B cell (primary cell): Measurements from ENCODE around the gene SHH. TPM values are rescaled to one million over a fixed set of nuclear protein-coding genes. Genes with fewer than 3 reads are reported as not detected.

ENCODE experiments used
- ATAC-seq: fragments of 200-7000 bp; cut with Tn5 transposase; one replicate; pipeline ENCODE4 v1.10.0; 2021; ENCODE audit warnings: low read depth, mild to moderate bottlenecking, moderate number of reproducible peaks, moderate library complexity
- CTCF ChIA-PET: fragments of 350-600 bp; sonication (Branson Sonifier 250); formaldehyde crosslinking; loops from one replicate; lab custom pipeline; 2021; ENCODE audit warnings: antibody characterized with exemption, inconsistent platforms; lab: Charles Lee
- POLR2A ChIA-PET: fragments of 350-600 bp; sonication (Branson Sonifier 250); formaldehyde crosslinking; loops from one replicate; lab custom pipeline; 2021; ENCODE audit warnings: antibody characterized with exemption; lab: Charles Lee
- DNase-seq: peaks from one replicate; pipeline ENCODE4 v3.0.0; 2013
- H2AFZ ChIP-seq: 2 replicates; pipeline ENCODE4 v1.6.1; 2012; ENCODE audit warnings: mild to moderate bottlenecking, low read depth, low read length; ENCODE audit not compliant: insufficient read depth, poor library complexity, severe bottlenecking
- H3K27ac ChIP-seq, 2 donors: 1 replicate in 1 of 2; 2 replicates in 1 of 2; pipeline ENCODE4 v1.5.1; 2012 to 2013; ENCODE audit warnings: low read length in 2 of 2, mild to moderate bottlenecking in 2 of 2, moderate library complexity in 1 of 2
- H3K27me3 ChIP-seq, 4 experiments: fragments of 200-600 bp in 1 of 4; sonication (generic) in 1 of 4; replicated peaks in 1 of 4; 1 replicate in 2 of 4; 2 replicates in 2 of 4; pipeline versions ENCODE4 v1.6.1 to v1.7.0; 2013 to 2016; ENCODE audit warnings: low read length in 3 of 4, mild to moderate bottlenecking in 2 of 4, mixed read lengths in 1 of 4, moderate library complexity in 1 of 4; ENCODE audit not compliant: insufficient read depth in 4 of 4, control insufficient read depth in 3 of 4; ENCODE audit errors: control extremely low read depth in 1 of 4
- H3K36me3 ChIP-seq, 2 experiments: replicated peaks in 1 of 2; 1 replicate in 1 of 2; 2 replicates in 1 of 2; pipeline versions ENCODE4 v1.6.1 to v1.7.1; 2013; ENCODE audit warnings: low read length in 1 of 2; ENCODE audit not compliant: insufficient read depth in 2 of 2, control insufficient read depth in 1 of 2; ENCODE audit errors: control extremely low read depth in 1 of 2, extremely low read depth in 1 of 2
- H3K4me1 ChIP-seq, 2 donors: fragments of 200-600 bp in 1 of 2; sonication (generic) in 1 of 2; 1 replicate in 1 of 2; 2 replicates in 1 of 2; pipeline versions ENCODE4 v1.5.1 to v1.6.1; 2013 to 2017; ENCODE audit warnings: low read length in 2 of 2; ENCODE audit not compliant: control insufficient read depth in 2 of 2, insufficient read depth in 2 of 2
- H3K4me2 ChIP-seq: replicated peaks from 2 replicates; pipeline ENCODE3; 2012; ENCODE audit warnings: mild to moderate bottlenecking, low read depth, low read length; ENCODE audit not compliant: poor library complexity, severe bottlenecking
- H3K4me3 ChIP-seq, 5 experiments: fragments of 200-600 bp in 1 of 5; sonication (generic) in 1 of 5; 1 replicate in 3 of 5; 2 replicates in 2 of 5; pipeline versions ENCODE4 v1.5.1 to v1.7.0; 2011 to 2016; ENCODE audit warnings: low read length in 4 of 5, mild to moderate bottlenecking in 4 of 5, low read depth in 2 of 5, control low read depth in 1 of 5, moderate library complexity in 1 of 5; ENCODE audit not compliant: insufficient read depth in 1 of 5; ENCODE audit errors: control extremely low read depth in 1 of 5, extremely low read depth in 1 of 5
- H3K79me2 ChIP-seq: fragments of 200-600 bp; sonication (generic); one replicate; pipeline ENCODE4 v1.6.0; 2016; ENCODE audit warnings: low read length; ENCODE audit not compliant: control insufficient read depth, insufficient read depth
- H3K9ac ChIP-seq: fragments of 200-600 bp; sonication (generic); 2 replicates; pipeline ENCODE4 v1.6.1; 2017; ENCODE audit warnings: mild to moderate bottlenecking, low read length, moderate library complexity
- H3K9me3 ChIP-seq, 3 donors: one replicate each; pipeline versions ENCODE4 v1.6.1 to v1.7.1; 2013; ENCODE audit warnings: low read length in 2 of 3; ENCODE audit not compliant: control insufficient read depth in 2 of 3, insufficient read depth in 1 of 3; ENCODE audit errors: control extremely low read depth in 1 of 3
- H4K20me1 ChIP-seq: 2 replicates; pipeline ENCODE4 v1.6.0; 2012; ENCODE audit warnings: mild to moderate bottlenecking, low read length; ENCODE audit not compliant: insufficient read depth, control insufficient read depth, poor library complexity, severe bottlenecking
- H3K27ac Mint-ChIP-seq: one replicate; pipeline ENCODE4 v1.8.0; 2021; ENCODE audit warnings: mixed read lengths
- H3K27me3 Mint-ChIP-seq: one replicate; pipeline ENCODE4 v1.8.0; 2021; ENCODE audit warnings: mixed read lengths
- H3K4me1 Mint-ChIP-seq: one replicate; pipeline ENCODE4 v1.8.0; 2021; ENCODE audit warnings: mixed read lengths
- H3K4me3 Mint-ChIP-seq: one replicate; pipeline ENCODE4 v1.8.0; 2021; ENCODE audit warnings: mixed read lengths
- H3K9me3 Mint-ChIP-seq: one replicate; pipeline ENCODE4 v1.8.0; 2022; ENCODE audit warnings: mixed read lengths; ENCODE audit not compliant: insufficient read depth
- EZH2 ChIP-seq: IDR thresholded peaks from 2 replicates; pipeline ENCODE4 v1.6.1; 2012; ENCODE audit warnings: borderline replicate concordance, low read depth, mild to moderate bottlenecking, moderate library complexity, low read length; ENCODE audit not compliant: insufficient read depth, poor library complexity, severe bottlenecking
- WGBS: methylation state at CpG from one replicate; pipeline ENCODE4 v1.1.5; 2013; ENCODE audit warnings: missing lambda C conversion rate; ENCODE audit not compliant: insufficient coverage; 5-methylcytosine and 5-hydroxymethylcytosine counted together
- intact Hi-C: fragments of 100-400 bp; cut with micrococcal nuclease; formaldehyde crosslinking; loops from one replicate; pipeline ENCODE4 v1.10.0; 2022
- polyA plus RNA-seq: library from polyadenylated mRNA; depleted of rRNA; stranded (reverse); fragments of >200 nt; gene quantifications from 2 replicates; pipeline ENCODE4 v1.2.3, GENCODE V29; 2012
- total RNA-seq, 2 donors: library from RNA; stranded (reverse); fragments of 120-200 nt in 1 of 2; gene quantifications; 1 replicate in 1 of 2; 2 replicates in 1 of 2; pipeline versions ENCODE4 v1.2.3 to v1.2.4, GENCODE V29; 2013 to 2022
- TF ChIP-seq, protein P1 (sequence below): fragments of 200-600 bp; IDR thresholded peaks from one replicate; pipeline ENCODE4 v1.8.0; 2022; ENCODE audit warnings: antibody characterized with exemption, mild to moderate bottlenecking

SHH gene
- total and polyA plus RNA-seq, 2 donors (not counting 1 experiment from before 2014, with no cell fraction given): not detected

DNA sequence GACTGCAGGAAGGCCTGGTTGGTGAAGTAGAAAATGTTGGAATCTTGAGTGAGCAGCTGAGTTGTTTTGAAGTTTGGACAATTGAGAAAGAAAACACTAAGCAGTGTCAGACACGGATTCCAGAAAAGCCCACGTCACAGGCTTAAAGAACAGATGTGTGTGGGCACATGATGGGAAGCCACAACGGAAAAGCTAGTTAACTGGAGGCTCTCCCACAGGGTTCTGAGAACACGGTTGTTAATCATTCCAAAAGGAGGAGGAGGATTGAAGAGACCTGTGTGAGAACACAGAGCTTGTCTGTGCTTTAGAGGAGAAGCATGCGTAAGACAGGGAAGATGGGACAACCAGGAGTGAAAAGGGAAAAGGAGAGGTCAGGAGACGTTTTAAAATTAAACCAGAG is 42.6 kb downstream of the SHH start:
- ChIA-PET CTCF (interaction anchor here (1.7 to 10.3 kb wide), 2 partner anchors 172 to 842 kb away, joined by 6 to 199 read pairs; no protein-coding TSS in a partner anchor), POLR2A (interaction anchor here (0.6 kb wide), 1 partner anchor 88 kb away, joined by 4 read pairs; no protein-coding TSS in a partner anchor)
- no peak for TF ChIP-seq EZH2
- TF ChIP-seq, protein P1, sequence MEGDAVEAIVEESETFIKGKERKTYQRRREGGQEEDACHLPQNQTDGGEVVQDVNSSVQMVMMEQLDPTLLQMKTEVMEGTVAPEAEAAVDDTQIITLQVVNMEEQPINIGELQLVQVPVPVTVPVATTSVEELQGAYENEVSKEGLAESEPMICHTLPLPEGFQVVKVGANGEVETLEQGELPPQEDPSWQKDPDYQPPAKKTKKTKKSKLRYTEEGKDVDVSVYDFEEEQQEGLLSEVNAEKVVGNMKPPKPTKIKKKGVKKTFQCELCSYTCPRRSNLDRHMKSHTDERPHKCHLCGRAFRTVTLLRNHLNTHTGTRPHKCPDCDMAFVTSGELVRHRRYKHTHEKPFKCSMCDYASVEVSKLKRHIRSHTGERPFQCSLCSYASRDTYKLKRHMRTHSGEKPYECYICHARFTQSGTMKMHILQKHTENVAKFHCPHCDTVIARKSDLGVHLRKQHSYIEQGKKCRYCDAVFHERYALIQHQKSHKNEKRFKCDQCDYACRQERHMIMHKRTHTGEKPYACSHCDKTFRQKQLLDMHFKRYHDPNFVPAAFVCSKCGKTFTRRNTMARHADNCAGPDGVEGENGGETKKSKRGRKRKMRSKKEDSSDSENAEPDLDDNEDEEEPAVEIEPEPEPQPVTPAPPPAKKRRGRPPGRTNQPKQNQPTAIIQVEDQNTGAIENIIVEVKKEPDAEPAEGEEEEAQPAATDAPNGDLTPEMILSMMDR: no peak
- Histone ChIP-seq H4K20me1 (peaks cover 46% of the 10 kb centered on the region), H3K27ac (no peak overlapping the region), H3K9me3 (no peaks in the 10 kb centered on the region), H3K27me3 (no peaks in the 10 kb centered on the region), H3K36me3 (peaks cover 6 to 88% of the 10 kb centered on the region in 2 experiments), H3K4me1 (peaks cover 0 to 2% of the 10 kb centered on the region in 2 donors), H3K79me2 (peaks cover 21% of the 10 kb centered on the region), H2AFZ (no peak overlapping the region), H3K4me3 (no peak overlapping the region), H3K9ac (no peak overlapping the region), H3K4me2 (no peak overlapping the region)
- H3K27ac Mint-ChIP-seq: no peak overlapping the region
- ATAC-seq (no peak), DNase-seq (no peak)
- H3K27me3 Mint-ChIP-seq: no peaks in the 10 kb centered on the region
- peaks cover 3% of the 10 kb centered on the region for H3K4me1 Mint-ChIP-seq
- no peak overlapping the region for H3K4me3 Mint-ChIP-seq
- intact Hi-C loops: loop anchor here (2.0 to 5.0 kb wide), 2 partner anchors 302 to 857 kb away; no protein-coding TSS in a partner anchor
- WGBS: 93% methylated on average over 6 of the region's 6 CpGs
- H3K9me3 Mint-ChIP-seq: no peaks in the 10 kb centered on the region
